Erythroblast (primary cell): ENCODE data around the gene JMJD6.

Experiments used
- GATA1 ChIP-seq: IDR thresholded peaks from 2 replicates; pipeline ENCODE4 v1.6.1; 2011; ENCODE audit warnings: low read depth, mild to moderate bottlenecking, control low read depth, low read length, moderate library complexity
- POLR2A ChIP-seq: IDR thresholded peaks from 2 replicates; pipeline ENCODE4 v1.6.1; 2011; ENCODE audit warnings: mild to moderate bottlenecking, low read length

GRCh38 chr17:76737676-76738467 is 11.5 kb upstream of the JMJD6 start, which contains the start of gene MFSD11:
- peak; percentile 90 for TF ChIP-seq POLR2A
- TF ChIP-seq GATA1 = no peak
